IMR-90 (cell line): Measurements from ENCODE around the gene TRAIP. TPM values are rescaled to one million over a fixed set of nuclear protein-coding genes. Genes with fewer than 3 reads are reported as not detected.

ENCODE experiments used
- ATAC-seq: fragments of 200-7000 bp; cut with Tn5 transposase; 2 replicates; pipeline ENCODE4 v1.9.1; 2020; ENCODE audit warnings: low read depth, mild to moderate bottlenecking, moderate library complexity
- BruUV-seq: library from RNA; stranded (reverse); fragments of 400-500 nt; replicated peaks from 2 replicates; lab custom pipeline; 2021; lab: Mats Ljungman, UMichigan
- CTCF ChIA-PET: fragments of 300-600 bp; formaldehyde crosslinking; extraction: SDS; loops from one replicate; lab custom pipeline; 2021; ENCODE audit warnings: antibody characterized with exemption; lab: Yijun Ruan, JAX
- POLR2A ChIA-PET: fragments of 300-600 bp; sonication (Branson Sonifier 250); formaldehyde crosslinking; loops from one replicate; lab custom pipeline; 2022; ENCODE audit warnings: antibody characterized with exemption; ENCODE audit not compliant: unreplicated experiment; lab: Charles Lee
- DNase-seq: peaks from one replicate; pipeline ENCODE4 v3.0.0; 2013
- H2AFZ ChIP-seq: replicated peaks from 2 replicates; pipeline ENCODE3; 2013; ENCODE audit warnings: low read length, mild to moderate bottlenecking; ENCODE audit not compliant: poor library complexity
- H2AK5ac ChIP-seq: 2 replicates; pipeline ENCODE4 v1.6.1; 2013; ENCODE audit warnings: low read depth, low read length, inconsistent platforms
- H2AK9ac ChIP-seq: replicated peaks from 2 replicates; pipeline ENCODE3; 2013; ENCODE audit warnings: mild to moderate bottlenecking, low read depth, low read length, moderate library complexity; ENCODE audit not compliant: poor library complexity
- H2BK120ac ChIP-seq: 2 replicates; pipeline ENCODE4 v1.6.1; 2013; ENCODE audit warnings: low read depth, low read length, inconsistent platforms
- H2BK15ac ChIP-seq: 3 replicates; pipeline ENCODE4 v1.6.1; 2013; ENCODE audit warnings: low read depth, low read length, inconsistent platforms
- H2BK20ac ChIP-seq: 2 replicates; pipeline ENCODE4 v1.6.1; 2013; ENCODE audit warnings: low read depth, mild to moderate bottlenecking, inconsistent platforms, low read length, moderate library complexity
- H2BK5ac ChIP-seq: 2 replicates; pipeline ENCODE4 v1.6.1; 2013; ENCODE audit warnings: mild to moderate bottlenecking, low read depth, low read length, inconsistent platforms; ENCODE audit not compliant: poor library complexity, severe bottlenecking
- H3K14ac ChIP-seq: replicated peaks from 2 replicates; pipeline ENCODE4 v1.6.1; 2013; ENCODE audit warnings: low read depth, low read length, inconsistent platforms
- H3K18ac ChIP-seq: 2 replicates; pipeline ENCODE4 v1.6.1; 2013; ENCODE audit warnings: low read depth, low read length, control low read depth
- H3K23ac ChIP-seq: 2 replicates; pipeline ENCODE4 v1.6.1; 2013; ENCODE audit warnings: low read depth, low read length, inconsistent platforms
- H3K27ac ChIP-seq: 2 replicates; pipeline ENCODE4 v1.5.1; 2013; ENCODE audit warnings: mild to moderate bottlenecking, control low read depth, low read length; ENCODE audit not compliant: insufficient read depth
- H3K27me3 ChIP-seq: 2 replicates; pipeline ENCODE4 v1.6.1; 2013; ENCODE audit warnings: low read length; ENCODE audit not compliant: control insufficient read depth, insufficient read depth
- H3K36me3 ChIP-seq: 2 replicates; pipeline ENCODE4 v1.6.1; 2013; ENCODE audit warnings: low read length, mixed read lengths; ENCODE audit not compliant: control insufficient read depth, insufficient read depth
- H3K4ac ChIP-seq: 2 replicates; pipeline ENCODE4 v1.6.1; 2013; ENCODE audit warnings: low read depth, low read length, inconsistent platforms
- H3K4me1 ChIP-seq: 2 replicates; pipeline ENCODE4 v1.6.1; 2013; ENCODE audit warnings: low read length, mixed read lengths; ENCODE audit not compliant: control insufficient read depth, insufficient read depth
- H3K4me2 ChIP-seq: 2 replicates; pipeline ENCODE4 v1.6.1; 2013; ENCODE audit warnings: low read depth, mild to moderate bottlenecking, control low read depth, low read length, moderate library complexity
- H3K4me3 ChIP-seq: 2 replicates; pipeline ENCODE4 v1.5.1; 2013; ENCODE audit warnings: low read depth, mild to moderate bottlenecking, control low read depth, low read length, moderate library complexity; ENCODE audit not compliant: insufficient read depth
- H3K56ac ChIP-seq: 2 replicates; pipeline ENCODE4 v1.6.1; 2013; ENCODE audit warnings: low read length, inconsistent platforms; ENCODE audit not compliant: insufficient read depth; ENCODE audit errors: extremely low read depth
- H3K79me1 ChIP-seq, 2 experiments: 2 replicates each; pipeline ENCODE4 v1.6.1; 2013; ENCODE audit warnings: low read length in 2 of 2, inconsistent platforms in 1 of 2, low read depth in 1 of 2
- H3K9ac ChIP-seq: 2 replicates; pipeline ENCODE4 v1.6.1; 2013; ENCODE audit warnings: low read depth, low read length, control low read depth
- H3K9me1 ChIP-seq: 2 replicates; pipeline ENCODE4 v1.6.1; 2013; ENCODE audit warnings: low read length, inconsistent platforms; ENCODE audit not compliant: insufficient read depth
- H3K9me3 ChIP-seq: 2 replicates; pipeline ENCODE4 v1.6.1; 2013; ENCODE audit warnings: low read length; ENCODE audit not compliant: control insufficient read depth, insufficient read depth
- H4K20me1 ChIP-seq: 2 replicates; pipeline ENCODE4 v1.6.1; 2013; ENCODE audit warnings: low read length, inconsistent platforms; ENCODE audit not compliant: insufficient read depth
- H4K5ac ChIP-seq: 2 replicates; pipeline ENCODE4 v1.6.1; 2013; ENCODE audit warnings: mild to moderate bottlenecking, low read depth, low read length, control low read depth
- H4K8ac ChIP-seq, 2 experiments: 2 replicates each; pipeline ENCODE4 v1.6.1; 2013; ENCODE audit warnings: low read depth in 2 of 2, low read length in 2 of 2, control low read depth in 1 of 2, inconsistent platforms in 1 of 2
- H4K91ac ChIP-seq: 2 replicates; pipeline ENCODE4 v1.6.1; 2013; ENCODE audit warnings: low read depth, low read length, inconsistent platforms; ENCODE audit not compliant: insufficient read depth
- BHLHE40 ChIP-seq: fragments of 150-350 bp; IDR thresholded peaks from 2 replicates; pipeline ENCODE4 v1.6.1; 2016; ENCODE audit warnings: mild to moderate bottlenecking, low read depth, low read length
- CEBPB ChIP-seq: IDR thresholded peaks from 2 replicates; pipeline ENCODE4 v1.6.1; 2012; ENCODE audit warnings: low read depth, low read length, improper control_type of control experiment
- CHD1 ChIP-seq: IDR thresholded peaks from 2 replicates; pipeline ENCODE4 v1.6.1; 2012; ENCODE audit warnings: low read depth, low read length, improper control_type of control experiment
- FOS ChIP-seq: fragments of 150-350 bp; IDR thresholded peaks from 2 replicates; pipeline ENCODE4 v1.6.1; 2016; ENCODE audit warnings: low read depth, low read length
- MAFK ChIP-seq: IDR thresholded peaks from 2 replicates; pipeline ENCODE4 v1.6.1; 2012; ENCODE audit warnings: low read depth, low read length, improper control_type of control experiment
- MAZ ChIP-seq: IDR thresholded peaks from 2 replicates; pipeline ENCODE4 v1.6.1; 2012; ENCODE audit warnings: low read depth, mild to moderate bottlenecking, low read length, improper control_type of control experiment, moderate library complexity, borderline replicate concordance
- MXI1 ChIP-seq: IDR thresholded peaks from 2 replicates; pipeline ENCODE4 v1.6.1; 2012; ENCODE audit warnings: low read depth, mild to moderate bottlenecking, low read length, moderate library complexity, borderline replicate concordance
- NFE2L2 ChIP-seq: fragments of 150-350 bp; IDR thresholded peaks from 2 replicates; pipeline ENCODE4 v1.6.1; 2016; ENCODE audit warnings: low read depth, mild to moderate bottlenecking, low read length
- POLR2A ChIP-seq: IDR thresholded peaks from 2 replicates; pipeline ENCODE4 v1.6.1; 2012; ENCODE audit warnings: mild to moderate bottlenecking, low read depth, low read length
- RAD21 ChIP-seq: IDR thresholded peaks from 2 replicates; pipeline ENCODE4 v1.6.1; 2012; ENCODE audit warnings: low read length, improper control_type of control experiment
- RCOR1 ChIP-seq: IDR thresholded peaks from 2 replicates; pipeline ENCODE4 v1.6.1; 2012; ENCODE audit warnings: mild to moderate bottlenecking, low read length, improper control_type of control experiment; ENCODE audit not compliant: insufficient replicate concordance
- RFX5 ChIP-seq: IDR thresholded peaks from 2 replicates; pipeline ENCODE4 v1.8.0; 2012; ENCODE audit warnings: low read depth, mild to moderate bottlenecking, low read length, moderate library complexity
- SMC3 ChIP-seq: fragments of 150-350 bp; IDR thresholded peaks from 2 replicates; pipeline ENCODE4 v1.6.1; 2016; ENCODE audit warnings: low read depth, mild to moderate bottlenecking, antibody characterized with exemption, low read length, moderate library complexity
- WGBS, 2 experiments: methylation state at CpG; one replicate each; pipeline versions ENCODE4 v1.1.5 to v1.1.7; 2013; ENCODE audit warnings: missing lambda C conversion rate in 2 of 2; ENCODE audit not compliant: insufficient read length in 1 of 2; ENCODE audit errors: extremely low coverage in 2 of 2; 5-methylcytosine and 5-hydroxymethylcytosine counted together
- dilution Hi-C: fragments of 300-500 bp; cut with HindIII; formaldehyde crosslinking; loops from one replicate; pipeline ENCODE4 v1.14.3; 2018; ENCODE audit warnings: low sequenced_read_pairs; ENCODE audit not compliant: unreplicated experiment
- in situ Hi-C: fragments of 300-500 bp; cut with MboI; formaldehyde crosslinking; loops from 3 replicates; pipeline ENCODE4 v1.14.3; 2019; ENCODE audit warnings: low sequenced_read_pairs, inconsistent platforms, mixed read lengths
- intact Hi-C: fragments of 100-400 bp; cut with micrococcal nuclease; formaldehyde crosslinking; loops from 2 replicates; pipeline ENCODE4 v1.10.0; 2022
- polyA plus RNA-seq, 3 experiments: library from polyadenylated mRNA; depleted of rRNA; stranded (reverse); fragments of >200 nt; gene quantifications; 2 replicates each; pipeline ENCODE4 v1.2.3, GENCODE V29; 2012; ENCODE audit warnings: low replicate concordance in 1 of 3
- total RNA-seq: library from RNA; depleted of rRNA; stranded (reverse); fragments of >200 nt; gene quantifications from 2 replicates; pipeline ENCODE4 v1.2.3, GENCODE V29; 2012
- TF ChIP-seq, protein P1 (sequence below): fragments of 150-350 bp; IDR thresholded peaks from 2 replicates; pipeline ENCODE4 v1.6.1; 2017; ENCODE audit warnings: mild to moderate bottlenecking, antibody characterized with exemption, low read length, low read depth
- TF ChIP-seq, protein P2 (sequence below): fragments of 150-350 bp; IDR thresholded peaks from 2 replicates; pipeline ENCODE4 v1.6.1; 2016; ENCODE audit warnings: low read depth, mild to moderate bottlenecking, low read length, moderate library complexity, borderline replicate concordance

Gene TRAIP
- total and polyA plus RNA-seq, 2 of the 4 experiments (the other 2 are of a cell fraction) = 6.3 to 9.2 TPM

DNA sequence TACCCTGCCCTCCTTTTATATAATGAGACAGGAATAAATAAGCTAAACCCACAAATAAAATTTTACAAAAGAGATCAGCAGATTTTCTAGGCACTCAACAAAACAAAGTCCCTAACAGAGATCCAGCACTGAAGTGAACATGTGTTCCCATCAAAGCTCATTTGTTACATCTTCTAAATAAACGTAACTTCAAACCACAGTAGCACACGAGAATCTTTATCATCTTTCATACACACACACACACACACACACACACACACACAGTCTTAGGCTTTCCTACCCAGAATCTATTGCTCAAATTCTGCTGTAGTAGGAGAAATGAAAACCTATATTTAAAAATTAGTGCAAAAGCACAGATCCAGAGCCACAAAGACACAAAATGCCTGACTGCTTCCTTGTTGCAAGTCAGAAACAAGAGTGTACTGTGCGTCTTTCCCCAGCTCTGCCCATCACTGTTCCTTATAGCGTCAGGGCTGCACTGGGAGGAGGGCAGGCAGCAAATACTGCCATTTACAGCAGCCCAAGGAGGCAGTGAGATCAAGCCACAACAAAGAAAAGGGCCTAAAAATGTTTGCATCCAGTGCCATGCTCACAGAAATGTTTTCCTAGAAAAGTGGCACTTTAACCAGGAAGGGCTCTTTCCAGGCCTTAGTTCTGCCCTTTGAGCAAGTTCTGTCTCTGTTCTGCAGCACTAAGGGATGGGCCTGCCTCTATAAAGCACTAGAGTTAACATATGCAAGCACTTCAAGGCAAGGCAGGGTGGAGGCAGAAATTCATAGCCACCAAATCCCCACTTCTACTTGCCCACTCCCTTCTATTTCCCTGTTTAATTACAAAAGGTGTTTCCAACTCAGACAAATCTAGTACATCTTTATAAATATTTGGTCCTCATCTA, 76.0 kb downstream of the TRAIP start:
- Histone ChIP-seq H3K9me3 (no peaks in the 10 kb centered on the region), H3K4ac (no peak overlapping the region), H3K14ac (no peak overlapping the region), H3K27me3 (no peaks in the 10 kb centered on the region), H2BK20ac (no peak overlapping the region), H3K36me3 (peaks cover 12% of the 10 kb centered on the region), H2BK15ac (no peak overlapping the region), H4K91ac (no peak overlapping the region), H3K4me3 (no peak overlapping the region), H3K23ac (no peak overlapping the region), H4K5ac (no peak overlapping the region), H3K56ac (no peak overlapping the region), H2AFZ (no peak overlapping the region), H4K20me1 (peaks cover 50% of the 10 kb centered on the region), H3K9ac (no peak overlapping the region; the same call in 1 of the 2 replicates), H3K79me1 (peaks cover 9 to 79% of the 10 kb centered on the region in 2 experiments), H2BK120ac (no peak overlapping the region), H3K27ac (peak overlapping the region; percentile 25; the same call in 1 of the 2 replicates), H4K8ac (no peak overlapping the region), H2BK5ac (no peak overlapping the region), H2AK5ac (no peak overlapping the region), H3K4me2 (peak overlapping the region; percentile 37; the same call in 1 of the 2 replicates), H3K4me1 (peaks cover 10% of the 10 kb centered on the region), H2AK9ac (no peak overlapping the region), H3K9me1 (peaks cover 11% of the 10 kb centered on the region), H3K18ac (no peak overlapping the region)
- DNase-seq = peak; percentile 43
- BruUV-seq = no TSS peak
- ChIA-PET POLR2A (interaction anchor here (0.6 kb wide), 1 partner anchor 28 kb away, joined by 9 read pairs; no protein-coding TSS in a partner anchor), CTCF (no interaction called here)
- ATAC-seq = peak; percentile 30
- in situ Hi-C loops = no loop called here
- WGBS, 2 experiments = 80% methylated on average over 1 of the region's 4 CpGs; no CpG with 5 or more reads in 1 of the 2 experiments
- dilution Hi-C loops = no loop called here
- intact Hi-C loops = no loop called here
- TF ChIP-seq SMC3 (no peak), POLR2A (no peak), RAD21 (no peak), MAFK (no peak), CHD1 (no peak), FOS (no peak), MXI1 (no peak), NFE2L2 (no peak), CEBPB (no peak), RFX5 (no peak), MAZ (no peak), RCOR1 (no peak), BHLHE40 (no peak)
- TF ChIP-seq, protein P1, sequence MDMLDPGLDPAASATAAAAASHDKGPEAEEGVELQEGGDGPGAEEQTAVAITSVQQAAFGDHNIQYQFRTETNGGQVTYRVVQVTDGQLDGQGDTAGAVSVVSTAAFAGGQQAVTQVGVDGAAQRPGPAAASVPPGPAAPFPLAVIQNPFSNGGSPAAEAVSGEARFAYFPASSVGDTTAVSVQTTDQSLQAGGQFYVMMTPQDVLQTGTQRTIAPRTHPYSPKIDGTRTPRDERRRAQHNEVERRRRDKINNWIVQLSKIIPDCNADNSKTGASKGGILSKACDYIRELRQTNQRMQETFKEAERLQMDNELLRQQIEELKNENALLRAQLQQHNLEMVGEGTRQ = no peak
- TF ChIP-seq, protein P2, sequence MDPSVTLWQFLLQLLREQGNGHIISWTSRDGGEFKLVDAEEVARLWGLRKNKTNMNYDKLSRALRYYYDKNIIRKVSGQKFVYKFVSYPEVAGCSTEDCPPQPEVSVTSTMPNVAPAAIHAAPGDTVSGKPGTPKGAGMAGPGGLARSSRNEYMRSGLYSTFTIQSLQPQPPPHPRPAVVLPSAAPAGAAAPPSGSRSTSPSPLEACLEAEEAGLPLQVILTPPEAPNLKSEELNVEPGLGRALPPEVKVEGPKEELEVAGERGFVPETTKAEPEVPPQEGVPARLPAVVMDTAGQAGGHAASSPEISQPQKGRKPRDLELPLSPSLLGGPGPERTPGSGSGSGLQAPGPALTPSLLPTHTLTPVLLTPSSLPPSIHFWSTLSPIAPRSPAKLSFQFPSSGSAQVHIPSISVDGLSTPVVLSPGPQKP = no peak
